NCI-H1105 treated with DMSO at 0.1 percent for 48 hours (cell line): Measurements from ENCODE around the gene RAPGEFL1.
"Not testable (repeated sequence)": the region's sequence is repeated elsewhere in the genome, so short reads cannot be mapped to it uniquely, and the experiment has no call there.

Experiments
- DNase-seq: peaks from one replicate; lab custom pipeline; 2025; lab: John Stamatoyannopoulos, UW

The RAPGEFL1 gene

GRCh38 chr17:40209404-40210093, 32.3 kb downstream of the RAPGEFL1 start:
- no peak for DNase-seq

- DNase-seq, result not testable (repeated sequence)
Measured at GRCh38 chr17:40213914-40214313, 36.6 kb downstream of the RAPGEFL1 start.

DNA sequence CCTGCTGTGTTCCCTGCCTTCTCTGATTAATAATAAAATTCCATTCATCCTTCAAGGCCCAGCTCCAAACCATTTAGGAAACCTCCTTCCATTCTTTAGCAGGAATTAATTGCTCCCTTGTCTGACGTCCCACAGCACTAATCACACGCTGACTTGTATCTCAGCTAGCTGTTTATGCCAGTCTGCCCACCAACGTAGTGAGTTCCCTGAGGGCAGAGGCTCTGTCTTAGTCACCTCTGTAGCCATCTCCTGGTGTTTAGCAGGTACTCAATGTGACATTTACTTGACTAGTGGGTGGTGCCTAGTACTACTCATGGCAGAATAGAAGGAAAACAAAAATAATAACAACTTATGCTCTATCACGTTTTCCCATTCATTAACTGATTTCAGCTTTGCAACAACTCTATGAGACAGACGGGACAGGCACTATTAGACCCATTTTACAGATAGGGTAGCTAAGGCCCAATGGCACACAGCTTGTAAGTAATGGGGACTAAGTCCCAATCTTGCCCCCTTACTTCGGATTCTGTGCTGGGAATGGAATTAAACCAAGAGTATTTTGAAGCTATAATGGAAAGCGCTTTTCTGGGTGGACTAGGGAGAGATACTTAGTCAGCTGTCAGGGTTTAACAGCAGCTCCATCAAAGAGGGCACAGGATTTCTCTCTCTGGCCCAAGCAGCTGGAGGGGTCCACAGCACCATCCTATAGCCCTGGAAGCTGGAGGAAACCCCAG, 40.9 kb downstream of the RAPGEFL1 start:
- no peak for DNase-seq

DNA sequence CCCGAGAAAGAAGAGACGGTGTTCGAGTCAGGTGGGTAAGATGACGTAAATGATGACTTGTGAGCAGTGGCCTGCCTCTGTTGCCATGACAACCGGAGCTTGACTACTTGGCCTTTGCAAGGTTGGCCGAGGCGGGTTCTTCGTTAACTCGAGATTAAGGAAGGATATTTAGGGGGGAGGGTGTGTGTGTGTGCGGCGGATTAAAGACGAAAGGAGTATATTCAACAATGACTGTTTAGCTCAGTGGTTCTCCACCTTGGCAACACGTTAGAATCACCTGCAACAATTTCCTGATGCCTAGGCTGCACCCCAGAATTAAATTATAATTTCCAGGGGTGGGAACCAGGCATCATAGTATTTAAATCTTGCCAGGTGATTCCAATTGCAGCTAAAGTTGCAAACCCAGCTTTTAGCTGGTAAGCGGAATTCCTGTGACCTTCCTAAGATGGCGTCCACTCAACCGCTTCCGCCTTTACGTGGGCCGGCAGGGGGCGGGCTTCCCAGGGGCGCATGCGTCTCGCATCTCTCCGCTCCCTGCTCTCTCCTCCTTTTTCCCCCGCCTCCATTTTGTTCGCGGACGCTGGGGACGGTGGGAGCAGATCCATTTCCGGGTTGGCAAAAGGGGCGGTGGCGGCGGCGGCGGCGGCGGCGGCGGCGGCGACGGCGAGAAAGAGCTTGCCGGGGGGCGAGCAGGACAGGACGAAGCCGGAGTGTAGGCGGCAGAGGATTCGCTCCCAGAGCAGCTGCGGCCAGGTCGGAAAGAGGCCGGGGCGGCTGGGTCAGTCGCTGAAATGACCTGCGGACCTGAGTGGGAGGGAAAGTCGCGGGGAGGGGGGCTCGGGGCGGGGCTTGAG, 41.7 kb downstream of the RAPGEFL1 start, which contains the start of gene WIPF2:
TSS of gene WIPF2 (plus strand) at position 565 of the 854 bp plus-strand sequence. CDS start 37,156 bp downstream, outside the sequence.
- peak; percentile 92 for DNase-seq

DNA sequence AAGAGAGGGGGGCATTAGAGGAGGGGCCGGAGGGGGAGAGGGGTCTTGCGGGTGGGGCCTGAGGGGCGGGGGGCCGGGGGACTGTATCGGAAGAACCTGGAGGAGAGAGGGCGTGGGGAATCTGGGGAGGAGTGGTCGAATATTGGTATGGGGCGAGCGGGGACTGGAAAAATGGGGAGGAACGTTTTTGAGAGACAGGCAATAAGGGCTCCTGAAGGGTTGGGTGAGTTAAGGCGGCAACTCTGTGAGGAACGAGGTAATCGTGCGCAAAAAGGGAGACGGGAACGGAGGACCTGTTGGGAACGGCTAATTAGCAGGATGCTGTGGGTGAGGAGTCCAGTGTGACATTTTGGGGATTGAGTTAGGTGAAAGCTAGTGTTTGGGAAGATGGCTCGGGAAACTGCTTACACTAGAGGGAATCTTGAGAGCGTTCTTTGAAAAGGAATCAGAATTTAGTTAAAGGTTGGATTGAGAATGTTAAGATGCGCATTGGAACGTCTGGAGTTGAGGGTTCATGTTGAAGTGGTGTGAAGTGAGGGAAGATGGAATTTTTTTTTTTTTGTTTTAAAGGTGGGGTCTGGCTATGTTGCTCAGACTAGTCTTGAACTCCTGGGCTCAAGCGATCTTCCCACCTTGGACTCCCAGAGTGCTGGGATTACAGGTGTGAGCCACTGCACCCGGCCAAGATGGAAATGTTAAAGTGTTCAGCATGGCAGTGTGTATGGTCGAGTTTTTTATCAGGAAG, 42.5 kb downstream of the RAPGEFL1 start:
- DNase-seq, result peak; percentile 79

DNA sequence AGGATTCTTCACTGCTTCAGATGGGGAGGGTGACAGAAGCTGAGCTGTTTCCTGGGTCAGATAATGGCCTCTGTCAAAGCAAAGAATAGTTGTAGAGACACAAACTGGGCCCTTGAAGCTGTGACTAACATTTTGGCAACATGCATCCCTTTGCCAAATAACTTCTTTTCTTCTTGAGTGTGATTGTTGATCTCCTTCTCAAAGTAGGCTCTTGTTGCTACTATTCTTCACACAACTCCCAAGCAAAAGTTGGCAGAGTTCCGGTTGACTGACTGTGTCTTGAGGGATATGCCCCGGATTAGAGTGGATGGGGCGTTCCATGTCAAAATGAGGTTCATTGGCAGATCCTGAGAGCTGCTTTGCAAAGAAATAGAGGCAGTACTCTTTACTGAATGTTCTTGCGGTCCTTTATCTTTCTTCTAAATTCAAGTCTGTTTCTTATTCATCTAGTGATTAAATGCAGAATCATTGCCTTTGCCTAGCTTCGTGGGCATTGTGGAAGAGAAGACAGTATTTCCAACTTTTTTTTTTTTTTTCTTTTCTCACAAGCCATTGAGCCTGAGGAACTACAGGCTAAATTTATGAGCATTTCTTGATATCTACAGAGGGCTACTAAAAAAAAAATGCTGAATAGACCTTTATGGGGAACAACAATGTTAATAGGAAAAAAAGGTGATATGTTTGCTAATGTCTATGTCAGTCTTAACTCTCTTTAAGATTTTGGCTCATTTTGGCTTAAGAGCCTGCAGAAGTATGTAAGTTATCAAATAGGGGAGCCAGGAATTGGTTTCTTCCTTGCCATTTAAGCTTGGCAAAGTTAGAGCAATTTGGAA, 47.7 kb downstream of the RAPGEFL1 start:
- no peak for DNase-seq

- DNase-seq, result not testable (repeated sequence)
Measured at GRCh38 chr17:40229146-40229545, 51.9 kb downstream of the RAPGEFL1 start.

GRCh38 chr17:40230670-40231069, 53.4 kb downstream of the RAPGEFL1 start:
- no peak for DNase-seq

GRCh38 chr17:40231928-40232327, 54.7 kb downstream of the RAPGEFL1 start:
- DNase-seq, result not testable (repeated sequence)

DNA sequence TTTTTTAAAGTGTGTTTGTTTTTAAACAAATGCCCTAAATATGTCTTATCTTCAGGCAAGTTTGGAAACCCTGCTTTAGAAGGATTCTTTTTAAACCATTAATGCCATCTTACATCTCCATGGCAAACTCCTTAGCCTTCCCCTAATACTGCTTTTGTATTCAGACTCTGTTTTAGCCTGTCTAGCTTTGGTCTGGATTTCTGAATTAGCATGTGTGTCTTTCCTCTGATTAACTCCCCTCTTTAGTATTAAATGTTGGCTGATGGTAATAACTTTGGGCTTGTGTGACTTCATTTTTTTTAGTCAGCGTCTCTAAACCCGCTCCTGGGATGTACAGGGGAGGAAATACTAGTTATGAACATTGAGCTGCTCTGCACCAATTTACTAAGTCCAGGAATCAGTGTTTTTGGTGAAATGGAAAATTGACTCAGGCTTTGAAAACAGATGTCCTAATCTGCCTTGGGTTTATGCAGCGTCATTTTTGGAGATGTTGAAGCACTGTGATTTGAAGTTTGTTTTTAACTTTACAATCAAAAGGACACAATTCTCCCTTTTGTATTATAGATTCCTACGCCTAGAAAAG, 64.1 kb downstream of the RAPGEFL1 start:
- DNase-seq, result no peak

- DNase-seq, result no peak
Measured at GRCh38 chr17:40242774-40243173, 65.5 kb downstream of the RAPGEFL1 start.

- DNase-seq, result no peak
Measured at GRCh38 chr17:40243761-40244160, 66.5 kb downstream of the RAPGEFL1 start.

DNA sequence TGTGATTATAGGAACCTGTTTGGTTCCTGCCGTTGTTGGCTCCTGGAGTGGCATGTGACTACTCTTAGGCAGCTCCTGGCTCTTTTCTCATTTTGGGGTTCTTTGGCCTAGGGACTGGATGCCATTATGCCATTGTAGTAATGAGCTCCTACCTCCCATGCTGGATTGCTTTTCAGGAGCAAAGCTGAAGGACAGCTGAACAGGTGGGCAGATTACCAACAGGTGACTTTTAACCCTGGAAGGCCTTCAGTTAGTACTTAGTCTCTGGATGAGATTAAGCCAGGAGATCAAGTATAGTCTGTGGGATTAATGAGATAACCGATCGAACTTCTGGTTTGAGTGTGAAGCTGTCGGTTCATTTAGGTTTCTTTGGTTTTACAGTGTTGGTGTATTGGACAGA, 67.0 kb downstream of the RAPGEFL1 start:
- no peak for DNase-seq
